HCT116 (cell line): Measurements from ENCODE around the gene BSN.

Experiments
- CBX3 ChIP-seq: IDR thresholded peaks from 2 replicates; pipeline ENCODE4 v1.6.1; 2012; ENCODE audit warnings: low read depth
- CEBPB ChIP-seq: IDR thresholded peaks from 2 replicates; pipeline ENCODE4 v1.6.1; 2012; ENCODE audit warnings: low read depth
- EGR1 ChIP-seq: IDR thresholded peaks from 2 replicates; pipeline ENCODE4 v1.6.1; 2012; ENCODE audit warnings: low read depth
- EZH2 ChIP-seq: fragments of 200-600 bp; sonication (generic); IDR thresholded peaks from 2 replicates; pipeline ENCODE4 v1.6.1; 2017; ENCODE audit warnings: antibody characterized with exemption, mixed run types
- POLR2A ChIP-seq: IDR thresholded peaks from 2 replicates; pipeline ENCODE4 v1.7.0; 2011; ENCODE audit warnings: borderline replicate concordance; ENCODE audit not compliant: insufficient read depth, insufficient read length; ENCODE audit errors: extremely low read depth
- POLR2AphosphoS5 ChIP-seq: IDR thresholded peaks from 2 replicates; pipeline ENCODE4 v1.6.1; 2011; ENCODE audit warnings: mild to moderate bottlenecking, low read depth, low read length, moderate library complexity
- REST ChIP-seq: IDR thresholded peaks from 2 replicates; pipeline ENCODE4 v1.6.1; 2012; ENCODE audit warnings: low read depth
- SP1 ChIP-seq: IDR thresholded peaks from 2 replicates; pipeline ENCODE4 v1.6.1; 2012; ENCODE audit warnings: low read depth
- YY1 ChIP-seq: IDR thresholded peaks from 2 replicates; pipeline ENCODE4 v1.6.1; 2011; ENCODE audit warnings: low read length, low read depth, moderate library complexity, mild to moderate bottlenecking; ENCODE audit not compliant: insufficient replicate concordance; ENCODE audit errors: extremely low read depth
- ZNF274 ChIP-seq: fragments of 200-500 bp; sonication (Bioruptor generic); IDR thresholded peaks from 2 replicates; pipeline ENCODE4 v1.6.1; 2014; ENCODE audit warnings: mild to moderate bottlenecking, low read depth, low read length, inconsistent platforms
- TF ChIP-seq, protein P1 (sequence below), 3 experiments: fragments of 200-600 bp in 1 of 3; sonication (generic) in 1 of 3; IDR thresholded peaks in 2 of 3; conservative IDR thresholded peaks in 1 of 3; 2 replicates each; pipeline ENCODE4 v1.5.1; 2012 to 2017; ENCODE audit warnings: low read depth in 2 of 3, low read length in 2 of 3, antibody characterized with exemption in 1 of 3, borderline replicate concordance in 1 of 3, control low read depth in 1 of 3, mild to moderate bottlenecking in 1 of 3, mixed read lengths in 1 of 3, mixed run types in 1 of 3, moderate library complexity in 1 of 3; ENCODE audit not compliant: insufficient read depth in 1 of 3

DNA sequence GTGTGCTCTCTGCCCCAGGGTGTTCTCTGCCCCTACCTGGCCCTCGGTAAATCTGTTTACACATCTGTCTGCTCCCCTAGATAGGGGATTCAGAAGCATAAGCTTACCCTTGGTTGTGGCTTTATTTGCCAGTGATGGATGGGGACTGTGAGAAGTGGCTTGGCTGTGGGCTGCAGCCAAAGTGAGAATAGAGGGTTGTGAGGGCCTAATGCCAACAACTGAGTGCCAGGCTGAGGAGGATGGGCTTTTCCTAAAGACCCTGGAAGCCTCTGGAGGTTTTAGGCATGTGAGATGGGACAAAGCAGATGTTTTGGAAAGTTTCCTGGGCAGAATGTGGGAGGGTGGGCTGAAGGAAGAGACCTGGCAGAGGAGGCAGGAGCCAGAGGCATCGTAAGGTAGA is 104.4 kb downstream of the BSN start:
- TF ChIP-seq POLR2A = no peak
- no peak for TF ChIP-seq SP1
- TF ChIP-seq, protein P1, sequence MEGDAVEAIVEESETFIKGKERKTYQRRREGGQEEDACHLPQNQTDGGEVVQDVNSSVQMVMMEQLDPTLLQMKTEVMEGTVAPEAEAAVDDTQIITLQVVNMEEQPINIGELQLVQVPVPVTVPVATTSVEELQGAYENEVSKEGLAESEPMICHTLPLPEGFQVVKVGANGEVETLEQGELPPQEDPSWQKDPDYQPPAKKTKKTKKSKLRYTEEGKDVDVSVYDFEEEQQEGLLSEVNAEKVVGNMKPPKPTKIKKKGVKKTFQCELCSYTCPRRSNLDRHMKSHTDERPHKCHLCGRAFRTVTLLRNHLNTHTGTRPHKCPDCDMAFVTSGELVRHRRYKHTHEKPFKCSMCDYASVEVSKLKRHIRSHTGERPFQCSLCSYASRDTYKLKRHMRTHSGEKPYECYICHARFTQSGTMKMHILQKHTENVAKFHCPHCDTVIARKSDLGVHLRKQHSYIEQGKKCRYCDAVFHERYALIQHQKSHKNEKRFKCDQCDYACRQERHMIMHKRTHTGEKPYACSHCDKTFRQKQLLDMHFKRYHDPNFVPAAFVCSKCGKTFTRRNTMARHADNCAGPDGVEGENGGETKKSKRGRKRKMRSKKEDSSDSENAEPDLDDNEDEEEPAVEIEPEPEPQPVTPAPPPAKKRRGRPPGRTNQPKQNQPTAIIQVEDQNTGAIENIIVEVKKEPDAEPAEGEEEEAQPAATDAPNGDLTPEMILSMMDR (IDR thresholded peaks at IDR 0.05 in 2 of 3, conservative IDR thresholded peaks at IDR 0.05 in 1 of 3; ENCODE audit: borderline replicate concordance in 1 of 3, insufficient read depth in 1 of 3, low read depth in 2 of 3, low read length in 2 of 3) = no peak
- TF ChIP-seq POLR2AphosphoS5 = no peak
- TF ChIP-seq REST = no peak
- TF ChIP-seq CEBPB = no peak
- TF ChIP-seq EGR1 = no peak
- TF ChIP-seq CBX3 = no peak
- no peak for TF ChIP-seq EZH2
- no peak for TF ChIP-seq YY1
- TF ChIP-seq ZNF274 = no peak
